GM18870 (cell line): Measurements from ENCODE around the gene LDLRAD2.
"Not testable (repeated sequence)": the region's sequence is repeated elsewhere in the genome, so short reads cannot be mapped to it uniquely, and the experiment has no call there.

Experiments
- ATAC-seq: cut with Tn5 transposase; IDR thresholded peaks from one replicate; pipeline ENCODE4 v1.9.1; 2021; ENCODE audit warnings: moderate library complexity; ENCODE audit not compliant: unreplicated experiment

Gene LDLRAD2

DNA sequence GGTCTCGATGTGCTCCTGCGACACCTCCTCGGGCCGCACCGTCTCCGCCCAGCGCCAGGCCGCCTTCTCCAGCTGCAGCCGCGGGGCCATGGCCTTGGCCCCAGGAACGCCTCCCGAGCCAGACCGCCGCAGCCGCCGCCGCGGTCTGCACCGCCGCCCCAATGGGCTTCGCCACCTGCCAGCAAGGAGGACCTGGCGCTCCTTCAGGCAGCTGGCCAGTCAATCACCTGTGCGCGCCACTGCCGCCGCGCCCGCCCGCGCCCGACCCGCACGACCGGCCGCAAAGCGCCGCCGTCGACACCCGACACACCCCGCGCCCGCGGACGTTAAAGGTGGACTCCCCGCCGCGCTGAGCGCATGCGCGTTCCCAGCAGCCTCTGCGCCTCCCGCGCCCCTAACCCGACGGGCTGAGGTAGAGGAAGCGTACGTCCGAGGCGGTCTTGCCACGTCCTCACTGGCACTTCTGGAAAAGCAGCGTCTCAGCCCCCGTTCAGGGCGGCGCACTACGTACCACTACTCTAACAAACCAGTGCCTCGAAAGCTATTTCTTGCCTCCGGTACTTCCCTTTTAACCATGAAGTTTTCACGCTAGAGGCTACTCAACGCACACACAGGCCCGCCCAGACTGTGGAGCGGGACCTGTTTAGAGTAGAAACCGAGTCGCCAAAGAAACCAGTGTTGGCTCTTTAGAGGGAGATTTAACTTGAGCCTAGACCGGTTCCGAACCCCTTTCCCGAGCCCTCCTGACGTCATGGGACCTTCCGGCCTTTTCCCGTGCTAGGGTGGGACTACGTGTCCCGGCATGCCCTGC is 29.0 kb upstream of the LDLRAD2 start, which contains the start of gene USP48:
TSS of gene USP48 (minus strand) at position 282 of the 811 bp plus-strand sequence. CDS start at position 90, 192 bp downstream.
- peak; percentile 44 for ATAC-seq

DNA sequence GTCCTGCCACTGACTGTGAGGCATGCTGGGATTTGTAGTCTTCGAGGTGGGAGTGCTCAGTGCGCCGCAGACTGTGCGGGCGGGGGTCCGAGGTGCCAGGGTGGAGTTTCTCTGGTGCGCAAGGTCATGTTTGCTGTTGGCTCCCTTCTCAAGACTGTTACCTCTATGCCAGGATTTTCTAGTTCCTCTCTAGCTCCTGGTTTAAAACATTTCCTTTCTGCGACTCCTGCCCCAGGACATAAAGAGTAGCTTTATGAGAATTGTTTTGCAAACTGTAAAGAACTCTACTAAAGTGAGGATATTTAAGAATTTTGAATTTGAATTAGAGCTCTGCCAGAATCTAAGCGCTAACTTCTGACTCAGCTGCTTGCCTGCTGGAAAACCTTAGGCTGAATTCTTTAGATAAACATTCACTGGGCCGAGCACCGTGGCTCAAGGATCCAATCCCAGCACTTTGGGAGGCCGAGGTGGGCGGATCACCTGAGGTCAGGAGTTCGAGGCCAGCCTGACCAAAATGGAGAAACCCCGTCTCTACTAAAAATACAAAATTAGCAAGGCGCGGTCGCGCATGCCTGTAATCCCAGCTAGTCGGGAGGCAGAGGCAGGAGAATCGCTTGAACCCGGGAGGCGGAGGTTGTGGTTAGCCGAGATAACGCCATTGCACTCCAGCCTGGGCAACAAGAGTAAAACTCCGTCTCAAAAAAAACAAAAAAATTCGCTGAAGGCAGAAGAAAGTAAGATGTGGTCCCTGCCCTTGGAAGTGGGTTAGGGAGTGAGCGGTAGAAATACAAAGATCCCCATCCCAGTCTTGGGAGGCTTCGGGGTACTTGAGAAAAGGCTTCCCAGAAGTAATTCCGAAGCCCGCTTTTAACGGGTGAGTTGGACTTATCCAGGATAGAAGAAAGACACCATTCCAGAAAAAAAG is 28.1 kb upstream of the LDLRAD2 start:
- ATAC-seq: peak; percentile 56

DNA sequence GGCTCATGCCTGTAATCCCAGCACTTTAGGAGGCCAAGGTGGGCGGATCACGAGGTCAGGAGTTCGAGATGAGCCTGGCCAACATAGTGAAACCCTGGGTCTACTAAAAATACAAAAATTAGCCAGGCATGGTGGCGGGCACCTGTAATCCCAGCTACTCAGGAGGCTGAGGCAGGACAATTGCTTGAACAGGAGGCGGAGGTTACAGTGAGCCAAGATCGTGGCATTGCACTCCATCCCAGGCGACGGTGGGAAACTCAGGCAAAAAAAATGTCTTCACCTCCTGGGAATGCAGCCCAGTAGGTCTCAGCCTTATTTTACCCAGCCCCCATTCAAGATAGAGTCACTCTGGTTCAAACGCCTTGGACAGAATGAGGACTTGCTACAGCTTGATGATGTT is 26.3 kb upstream of the LDLRAD2 start:
- ATAC-seq: not testable (repeated sequence)

DNA sequence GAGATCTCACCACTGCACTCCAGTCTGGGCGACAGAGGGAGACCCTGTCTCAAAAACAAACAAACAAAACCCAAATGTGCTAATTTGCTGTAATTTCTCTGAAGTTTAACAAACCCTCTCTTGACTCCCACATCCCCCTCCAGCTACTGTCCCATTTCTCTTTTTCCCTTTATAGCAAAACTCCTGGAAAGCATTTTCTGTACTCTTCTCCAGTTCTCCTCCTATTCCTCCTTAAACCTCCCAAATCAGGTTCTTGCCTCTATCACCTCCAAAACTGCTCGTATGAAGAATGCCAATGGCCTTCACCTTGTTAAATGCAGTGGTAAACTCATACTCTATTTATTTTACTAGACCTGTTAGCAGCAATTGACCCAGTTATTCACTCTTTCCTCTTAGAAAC is 25.4 kb upstream of the LDLRAD2 start:
- no peak for ATAC-seq

DNA sequence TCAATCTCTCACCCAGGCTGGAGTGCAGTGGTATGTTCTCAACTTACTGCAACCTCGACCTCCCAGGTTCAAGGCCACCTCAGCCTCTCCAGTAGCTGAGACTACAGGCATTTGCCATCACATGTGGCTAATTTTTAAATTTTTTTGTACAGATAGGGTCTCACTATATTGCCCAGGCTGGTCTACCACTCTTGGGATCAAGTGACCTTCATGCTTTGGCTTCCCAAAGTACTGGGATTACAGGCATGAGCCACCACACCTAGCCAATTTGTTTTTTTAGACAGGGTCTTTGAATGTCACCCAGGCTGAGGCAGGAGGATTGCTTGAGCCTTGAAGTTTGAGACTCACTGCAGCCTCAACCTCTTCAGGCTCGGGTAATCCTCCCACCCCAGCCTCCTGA is 19.0 kb upstream of the LDLRAD2 start:
- ATAC-seq: no peak

DNA sequence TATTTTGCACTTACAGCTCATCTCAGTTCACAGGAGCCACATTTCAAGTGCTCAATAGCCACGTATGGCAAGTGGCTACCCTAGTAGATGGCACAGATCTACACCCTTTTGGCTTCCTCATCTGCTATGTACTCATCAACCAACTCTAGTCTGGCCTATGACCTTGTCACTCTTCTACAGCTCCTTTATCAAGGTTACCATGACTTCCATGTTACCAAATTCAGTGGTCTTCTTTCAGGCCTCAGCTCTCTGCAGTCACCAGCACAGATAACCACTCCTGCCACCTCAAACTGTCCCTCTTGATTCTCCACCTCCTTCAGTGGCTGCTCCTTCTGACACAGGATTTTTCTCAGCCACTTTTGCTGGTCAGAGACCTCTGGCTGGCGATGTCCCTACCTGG is 17.4 kb upstream of the LDLRAD2 start:
- no peak for ATAC-seq

DNA sequence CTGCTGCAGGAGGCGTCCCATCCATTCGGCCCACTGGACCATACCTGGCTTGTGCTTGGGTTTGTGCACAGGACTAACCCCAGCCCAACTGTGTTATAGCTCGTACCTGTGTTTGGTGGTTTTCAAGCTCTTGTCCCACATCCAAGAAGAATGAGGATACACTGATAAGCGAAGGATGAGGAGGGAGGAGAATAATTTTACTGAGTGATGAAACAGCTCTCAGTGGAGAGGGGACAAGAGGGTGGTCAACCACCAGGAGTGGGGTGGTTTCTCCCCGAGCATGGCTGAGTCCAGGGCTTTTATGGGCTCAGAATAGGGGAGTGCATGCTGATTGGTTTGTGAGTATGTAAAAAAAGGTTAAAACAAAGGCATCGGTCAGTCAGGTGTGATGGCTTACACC is 17.0 kb upstream of the LDLRAD2 start:
- ATAC-seq: no peak

DNA sequence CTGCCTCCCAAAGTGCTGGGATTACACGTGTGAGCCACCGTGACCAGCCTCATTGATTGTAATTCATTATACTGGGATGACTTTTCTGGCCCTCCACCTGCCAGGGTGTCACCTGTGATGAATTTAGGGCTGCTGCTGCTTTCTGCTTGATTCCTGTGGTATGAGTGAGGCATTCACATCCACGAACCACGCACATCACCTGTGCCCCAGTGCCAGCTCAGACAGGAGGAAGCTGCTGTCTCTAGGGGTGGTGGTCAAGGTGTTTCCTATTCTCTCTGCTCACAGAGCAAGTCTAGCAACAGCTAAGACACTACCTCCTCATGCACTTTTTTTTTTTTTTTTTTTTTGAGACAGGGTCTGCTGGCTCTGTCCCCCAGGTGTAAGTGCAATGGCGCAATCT is 12.3 kb upstream of the LDLRAD2 start:
- ATAC-seq: no peak

DNA sequence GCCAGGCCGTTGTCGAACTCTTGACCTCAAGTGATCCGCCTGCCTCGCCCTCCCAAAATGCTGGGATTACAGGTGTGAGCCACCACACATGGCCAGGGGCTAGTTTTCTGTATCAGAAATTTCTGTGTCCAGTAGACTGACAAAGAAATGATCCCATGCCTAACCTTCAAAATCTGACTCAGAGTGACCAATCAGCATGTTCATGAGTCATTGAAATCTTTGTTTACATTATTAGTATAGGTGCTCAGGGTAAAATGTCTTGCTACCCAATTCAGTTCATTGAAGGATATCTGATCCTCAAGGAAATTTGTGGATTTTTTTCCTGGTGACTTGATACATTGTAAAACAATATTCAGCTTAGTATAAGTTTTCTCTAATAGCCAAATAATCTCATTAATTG is 11.0 kb upstream of the LDLRAD2 start:
- no peak for ATAC-seq

DNA sequence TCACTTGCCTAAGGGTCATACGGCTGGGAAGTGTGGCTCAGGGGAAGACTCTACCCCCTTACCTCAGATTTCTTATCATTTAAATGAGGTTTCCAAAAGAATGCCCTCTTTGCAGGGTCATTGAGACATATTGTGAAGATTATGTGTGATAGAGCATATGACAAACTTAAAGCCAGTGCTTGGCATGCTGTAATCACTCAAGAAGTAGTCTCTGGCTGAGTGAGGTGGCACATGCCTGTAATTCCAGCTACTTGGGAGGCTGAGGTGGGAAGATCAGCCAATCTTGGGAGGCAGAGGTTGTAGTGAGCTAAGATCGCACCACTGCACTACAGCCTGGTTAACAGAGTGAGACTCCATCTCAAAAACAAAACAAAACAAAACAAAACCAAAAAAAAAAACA is 7.5 kb upstream of the LDLRAD2 start:
- no peak for ATAC-seq

DNA sequence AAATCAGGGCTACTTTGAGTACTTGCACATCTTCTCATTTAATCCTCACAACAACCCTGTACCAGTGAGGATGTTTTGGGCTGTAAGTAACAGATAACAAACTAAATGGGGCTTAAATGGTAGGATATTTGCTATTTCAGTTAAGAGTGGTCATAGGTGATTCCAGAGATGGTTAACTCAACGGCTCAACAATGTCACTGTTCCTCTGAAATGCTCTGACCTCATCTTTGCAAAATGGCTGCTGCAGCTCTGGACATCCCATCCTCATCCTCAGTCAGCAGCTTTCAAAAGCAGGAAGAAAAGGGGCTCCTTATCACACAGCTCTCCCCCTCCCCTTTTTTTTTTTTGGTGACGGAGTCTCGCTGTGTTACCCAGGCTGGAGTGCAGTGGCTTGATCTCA is 1.5 kb downstream of the LDLRAD2 start:
- no peak for ATAC-seq

DNA sequence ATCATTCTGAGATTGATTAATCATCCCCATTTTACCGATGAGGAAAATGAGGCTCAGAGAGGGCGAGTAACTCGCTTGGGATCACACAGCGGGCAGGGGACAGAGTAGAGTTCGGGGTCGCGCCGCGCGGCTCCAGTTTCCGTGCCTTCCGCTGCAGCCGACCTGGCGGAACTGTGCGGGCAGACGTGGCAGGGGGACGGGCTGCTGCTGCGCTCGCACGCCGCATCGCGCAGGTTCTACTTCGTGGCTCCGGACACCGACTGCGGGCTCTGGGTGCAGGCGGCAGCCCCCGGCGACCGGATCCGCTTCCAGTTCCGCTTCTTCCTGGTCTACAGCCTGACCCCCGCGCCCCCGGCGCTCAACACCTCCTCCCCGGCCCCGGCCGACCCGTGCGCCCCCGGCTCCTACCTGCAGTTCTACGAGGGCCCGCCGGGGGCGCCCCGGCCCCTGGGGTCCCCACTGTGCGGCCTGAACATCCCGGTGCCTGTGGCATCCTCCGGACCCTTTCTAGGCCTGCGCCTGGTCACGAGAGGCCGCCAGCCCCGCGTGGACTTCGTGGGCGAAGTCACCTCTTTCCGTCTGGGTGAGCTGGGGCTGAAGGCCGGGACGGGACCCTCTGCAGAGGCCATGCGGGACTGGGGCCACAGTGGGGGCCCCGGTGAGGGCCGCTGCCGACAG is 2.3 kb downstream of the LDLRAD2 start:
- no peak for ATAC-seq

DNA sequence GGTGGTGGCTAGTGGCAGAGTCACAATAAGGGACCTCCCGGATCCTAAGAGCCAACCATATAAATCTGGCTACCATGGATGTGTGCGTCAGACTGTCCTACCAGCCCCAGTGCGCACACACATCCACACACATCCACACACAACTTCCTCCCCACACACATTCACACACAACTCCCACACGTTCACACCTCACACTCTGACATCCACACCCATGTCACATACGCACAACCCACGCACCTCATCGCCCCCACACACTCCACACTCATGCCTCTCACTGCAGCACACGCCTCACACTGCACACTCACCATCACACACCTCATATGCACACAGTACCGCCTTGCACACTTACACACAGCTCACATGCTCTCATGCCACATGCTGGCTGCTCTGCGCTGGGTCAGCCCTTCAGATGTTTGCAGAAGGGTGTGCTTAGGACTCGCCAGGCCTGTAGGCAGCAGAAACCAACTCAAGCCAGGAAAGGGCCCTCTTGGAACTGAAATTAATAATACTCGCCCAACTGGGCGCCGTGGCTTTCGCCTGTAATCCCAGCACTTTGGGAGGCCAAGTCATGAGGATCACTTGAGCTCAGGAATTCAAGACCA is 3.0 kb downstream of the LDLRAD2 start:
- no peak for ATAC-seq

DNA sequence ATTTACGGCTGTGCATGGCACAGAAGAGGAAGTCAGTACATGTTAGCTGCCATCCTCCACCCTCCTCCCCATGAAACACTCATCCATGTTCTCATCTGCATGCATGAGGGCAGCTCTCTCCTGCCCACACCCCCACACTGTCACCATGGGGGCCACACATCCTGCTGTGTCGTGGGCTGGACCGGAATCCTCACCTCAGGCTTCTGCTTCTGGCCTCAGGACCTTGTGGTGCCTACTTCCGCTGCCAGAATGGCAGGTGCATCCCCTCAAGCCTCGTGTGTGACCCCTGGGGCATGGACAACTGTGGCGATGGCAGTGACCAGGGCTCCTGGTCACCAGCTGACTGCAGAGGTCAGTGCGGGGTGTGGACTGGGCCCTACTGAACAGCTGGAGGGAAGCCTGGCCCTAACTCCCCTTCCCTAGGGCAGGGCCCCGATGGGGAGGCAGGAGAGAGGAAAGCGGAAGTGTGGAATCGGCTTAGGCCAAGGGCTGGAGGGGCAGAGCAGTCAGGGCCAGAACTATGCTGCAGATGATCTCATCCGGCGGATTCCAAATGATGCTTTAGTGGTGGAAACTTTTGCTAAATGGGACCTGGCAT is 3.8 kb downstream of the LDLRAD2 start:
- no peak for ATAC-seq

DNA sequence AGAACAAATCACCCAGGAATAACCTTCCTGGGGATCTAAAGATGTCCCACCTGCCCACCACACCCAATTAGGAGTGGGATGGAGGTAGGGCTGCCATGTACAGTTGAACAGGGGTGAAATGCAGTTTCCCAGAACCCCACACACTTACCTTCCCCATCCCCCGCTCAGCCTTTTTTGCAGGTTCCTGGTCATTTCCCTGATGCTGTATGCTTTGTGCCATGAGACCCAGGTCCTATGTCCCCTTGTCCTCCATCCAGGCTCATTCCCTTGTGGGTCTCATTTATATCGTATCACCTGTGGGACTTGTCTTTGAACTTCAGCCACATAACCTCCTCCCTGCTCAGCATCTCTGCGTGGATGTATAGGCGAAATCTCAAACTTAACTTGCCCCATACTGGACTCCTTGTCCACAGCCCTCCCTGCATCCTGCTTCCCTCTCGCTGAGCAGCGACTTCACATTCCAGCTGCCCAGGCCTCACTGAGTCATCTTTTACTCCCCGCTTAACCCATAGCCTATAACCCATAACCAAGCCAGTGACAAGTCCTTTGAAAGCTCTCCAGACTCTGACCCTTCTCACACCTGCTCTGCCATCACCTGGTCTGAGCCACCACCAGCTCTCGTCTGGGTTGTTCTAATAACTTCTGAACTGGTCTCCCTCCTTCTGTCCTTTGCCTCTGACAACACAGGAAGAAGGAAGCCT is 4.7 kb downstream of the LDLRAD2 start:
- ATAC-seq: no peak

DNA sequence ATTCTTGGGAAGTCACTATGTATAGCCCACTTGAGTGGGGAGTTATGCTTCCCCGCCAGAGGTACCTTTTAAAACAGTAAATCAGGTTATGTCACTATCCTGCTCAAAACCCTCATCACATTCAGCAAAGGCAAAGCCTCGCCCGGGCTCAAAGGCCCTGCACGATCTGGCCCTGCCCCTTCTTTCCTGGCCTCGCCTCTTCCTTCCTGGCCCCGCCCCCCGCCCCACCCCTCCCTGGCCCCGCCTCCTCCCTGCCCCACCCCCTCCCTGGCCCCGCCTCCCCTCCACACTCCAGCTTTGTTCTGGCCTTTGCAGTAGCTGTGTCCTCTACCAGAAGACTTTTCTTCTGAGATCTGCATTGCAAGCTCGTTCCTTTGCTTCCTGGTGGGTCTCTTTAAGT is 6.6 kb downstream of the LDLRAD2 start:
- ATAC-seq: no peak

DNA sequence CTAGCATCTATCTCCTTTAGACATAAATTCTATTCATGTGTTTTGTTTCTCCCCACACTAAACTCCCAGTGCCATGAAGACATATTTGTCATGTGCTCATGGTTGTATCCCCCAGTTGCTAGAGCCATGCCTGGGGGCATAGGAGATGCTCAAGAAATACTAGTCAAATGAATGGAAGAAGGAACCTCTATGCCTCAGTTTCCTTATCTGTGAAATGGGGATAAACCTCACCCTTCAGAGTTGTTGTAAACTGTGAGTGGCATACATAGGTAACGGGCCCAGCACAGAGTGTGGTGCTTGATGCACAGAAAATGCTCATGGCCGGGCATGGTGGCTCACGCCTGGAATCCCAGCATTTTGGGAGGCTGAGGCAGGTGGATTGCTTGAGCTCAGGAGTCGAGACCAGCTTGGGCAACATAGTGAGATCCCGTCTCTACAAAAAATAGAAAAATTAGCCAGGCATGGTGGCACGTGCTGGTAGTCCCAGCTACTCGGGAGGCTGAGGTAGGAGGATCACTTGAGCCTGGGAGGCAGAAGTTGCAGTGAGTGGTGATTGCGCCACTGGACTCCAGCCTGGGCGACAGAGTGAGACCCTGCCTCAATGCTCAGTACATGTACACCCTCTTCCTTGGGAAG is 8.7 kb downstream of the LDLRAD2 start:
- no peak for ATAC-seq

DNA sequence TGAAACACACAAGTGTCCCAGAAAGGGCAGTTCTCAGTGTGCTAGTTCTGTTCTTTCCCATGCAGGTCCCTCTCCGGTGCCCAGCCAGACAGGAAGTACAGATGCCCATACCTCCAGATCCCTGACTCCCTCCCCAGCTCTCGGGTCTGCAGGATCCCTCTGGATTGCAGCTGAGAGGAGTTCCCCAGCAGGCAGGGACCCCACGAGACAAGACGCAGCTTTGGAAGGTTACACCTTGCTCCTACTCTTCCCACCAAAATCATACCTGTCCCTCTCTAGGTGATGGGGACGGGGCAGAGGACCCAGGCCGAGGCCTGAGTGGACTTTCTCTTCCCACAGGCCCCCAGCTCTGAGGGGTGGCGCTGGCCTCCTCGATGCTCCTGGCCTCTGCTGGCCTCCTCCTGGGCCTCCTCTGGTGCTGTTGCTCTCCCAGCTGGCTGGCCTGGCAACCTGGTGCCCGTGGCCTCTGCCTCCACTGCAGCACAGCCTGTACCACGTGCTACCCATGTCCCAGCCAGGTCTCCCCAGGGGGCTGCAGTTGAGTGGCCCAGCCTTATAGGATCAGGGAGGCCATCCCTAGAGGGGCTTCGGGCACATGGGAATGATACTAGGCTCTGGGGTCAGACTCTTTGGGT is 9.4 kb downstream of the LDLRAD2 start:
- no peak for ATAC-seq

DNA sequence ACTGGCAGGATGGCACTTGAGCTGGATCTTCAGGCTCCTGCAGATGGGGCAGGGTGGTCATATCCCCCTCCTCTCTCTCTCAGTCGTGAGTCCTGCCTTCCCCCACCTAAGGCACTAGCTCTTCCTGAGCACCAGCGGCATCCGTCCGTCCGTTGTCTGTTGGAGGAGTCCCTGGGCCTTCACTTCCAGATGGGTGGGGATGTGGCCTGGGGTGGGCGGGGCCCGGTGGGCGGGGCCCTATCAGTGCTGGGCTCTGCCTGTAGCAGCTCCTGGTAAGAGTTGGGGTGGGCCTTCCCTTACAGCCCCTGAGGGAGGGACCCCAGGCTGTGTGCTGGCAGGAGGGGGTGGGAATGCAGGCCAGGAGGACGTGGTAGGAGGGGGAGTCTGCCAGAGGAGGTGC is 10.3 kb downstream of the LDLRAD2 start:
- ATAC-seq: no peak
